Measurements from ENCODE around the gene ATOH1. TPM values are rescaled to one million over a fixed set of nuclear protein-coding genes. Genes with fewer than 3 reads are reported as not detected.

Gene ATOH1
- total RNA-seq, 2 experiments from 2014 or later: not detected

DNA sequence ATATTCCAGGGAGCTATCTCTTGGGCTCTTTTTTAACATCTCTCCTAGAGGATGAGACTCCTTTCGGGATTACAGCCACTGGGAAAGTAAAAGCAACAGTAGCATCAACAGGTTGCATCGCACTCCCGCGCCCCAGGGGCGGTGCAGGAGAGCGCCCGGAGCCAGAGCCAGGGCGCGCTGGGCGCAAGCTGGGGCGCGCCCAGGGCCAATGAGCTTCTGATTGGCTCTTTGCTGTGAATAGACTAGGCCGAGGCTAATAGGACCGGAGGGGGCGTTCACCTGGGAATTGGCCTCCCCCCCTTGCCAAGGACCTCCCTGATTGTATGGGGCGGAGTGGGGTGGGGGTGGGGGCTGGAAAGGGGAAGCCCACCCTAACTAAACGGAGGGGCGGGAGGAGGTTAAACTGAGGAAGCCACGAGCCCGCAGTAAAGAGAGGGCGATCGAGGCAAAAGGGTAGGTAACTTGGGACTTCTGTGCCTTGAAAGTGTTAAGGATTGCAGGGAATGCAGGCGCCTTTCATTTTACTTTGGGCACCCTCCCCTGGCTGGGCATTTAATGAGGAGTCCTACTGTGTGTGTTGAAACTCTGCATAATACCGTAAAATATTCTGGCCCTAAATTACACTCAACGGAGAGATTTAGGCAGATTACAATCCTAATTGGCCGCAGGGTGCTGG, 1.1 kb upstream of the ATOH1 start:
- H3K27ac Mint-ChIP-seq: no peak overlapping the region
- TF ChIP-seq, protein P1, sequence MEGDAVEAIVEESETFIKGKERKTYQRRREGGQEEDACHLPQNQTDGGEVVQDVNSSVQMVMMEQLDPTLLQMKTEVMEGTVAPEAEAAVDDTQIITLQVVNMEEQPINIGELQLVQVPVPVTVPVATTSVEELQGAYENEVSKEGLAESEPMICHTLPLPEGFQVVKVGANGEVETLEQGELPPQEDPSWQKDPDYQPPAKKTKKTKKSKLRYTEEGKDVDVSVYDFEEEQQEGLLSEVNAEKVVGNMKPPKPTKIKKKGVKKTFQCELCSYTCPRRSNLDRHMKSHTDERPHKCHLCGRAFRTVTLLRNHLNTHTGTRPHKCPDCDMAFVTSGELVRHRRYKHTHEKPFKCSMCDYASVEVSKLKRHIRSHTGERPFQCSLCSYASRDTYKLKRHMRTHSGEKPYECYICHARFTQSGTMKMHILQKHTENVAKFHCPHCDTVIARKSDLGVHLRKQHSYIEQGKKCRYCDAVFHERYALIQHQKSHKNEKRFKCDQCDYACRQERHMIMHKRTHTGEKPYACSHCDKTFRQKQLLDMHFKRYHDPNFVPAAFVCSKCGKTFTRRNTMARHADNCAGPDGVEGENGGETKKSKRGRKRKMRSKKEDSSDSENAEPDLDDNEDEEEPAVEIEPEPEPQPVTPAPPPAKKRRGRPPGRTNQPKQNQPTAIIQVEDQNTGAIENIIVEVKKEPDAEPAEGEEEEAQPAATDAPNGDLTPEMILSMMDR (IDR thresholded peaks at IDR 0.05): no peak
- H3K4me3 Mint-ChIP-seq: no peak overlapping the region
- POLR2A ChIA-PET: interaction anchor here (0.6 kb wide), 1 partner anchor 17 kb away, joined by 3 read pairs; no protein-coding TSS in a partner anchor
- peaks cover 2% of the 10 kb centered on the region for H3K36me3 Mint-ChIP-seq (ENCODE audit: low read depth)
- ATAC-seq: no peak
- peaks cover 13% of the 10 kb centered on the region for H3K4me1 Mint-ChIP-seq (ENCODE audit: low read depth)
- no peak for DNase-seq
- H3K27me3 Mint-ChIP-seq: peaks cover 67% of the 10 kb centered on the region
- no peaks in the 10 kb centered on the region for H3K9me3 Mint-ChIP-seq
- CTCF ChIA-PET: no interaction called here
- intact Hi-C loops (cut with micrococcal nuclease): no loop called here

- no peaks in the 10 kb centered on the region for H3K9me3 Mint-ChIP-seq
- CTCF ChIA-PET: interaction anchor here (0.9 kb wide), 1 partner anchor 59 kb away, joined by 3 read pairs; no protein-coding TSS in a partner anchor
Observed at GRCh38 chr4:93828995-93829819, 654 bp downstream of the ATOH1 start.

GRCh38 chr4:93829820-93830687, 1.5 kb downstream of the ATOH1 start:
- ChIA-PET POLR2A (no interaction called here), CTCF (no interaction called here)
- no peak overlapping the region for H3K4me3 Mint-ChIP-seq
- peaks cover 84% of the 10 kb centered on the region for H3K27me3 Mint-ChIP-seq
- intact Hi-C loops (cut with micrococcal nuclease): no loop called here
- H3K4me1 Mint-ChIP-seq (ENCODE audit: low read depth): peaks cover 13% of the 10 kb centered on the region
- H3K27ac Mint-ChIP-seq: no peak overlapping the region
- ATAC-seq (no peak), DNase-seq (no peak)
- TF ChIP-seq, protein P1 (IDR thresholded peaks at IDR 0.05): no peak
- peaks cover 2% of the 10 kb centered on the region for H3K36me3 Mint-ChIP-seq (ENCODE audit: low read depth)
- no peaks in the 10 kb centered on the region for H3K9me3 Mint-ChIP-seq

More at GRCh38 chr4:93828995-93829819, 654 bp downstream of the ATOH1 start:
- ATAC-seq: no peak
- Mint-ChIP-seq H3K4me1 (ENCODE audit: low read depth) (peaks cover 13% of the 10 kb centered on the region), H3K27ac (no peak overlapping the region), H3K27me3 (peaks cover 80% of the 10 kb centered on the region), H3K36me3 (ENCODE audit: low read depth) (peaks cover 2% of the 10 kb centered on the region), H3K4me3 (no peak overlapping the region)
- no peak for DNase-seq
- POLR2A ChIA-PET: no interaction called here
- TF ChIP-seq, protein P1 (IDR thresholded peaks at IDR 0.05): no peak
- intact Hi-C loops (cut with micrococcal nuclease): no loop called here

- intact Hi-C loops (cut with micrococcal nuclease): no loop called here
- Mint-ChIP-seq H3K36me3 (ENCODE audit: low read depth) (peaks cover 2% of the 10 kb centered on the region), H3K9me3 (no peaks in the 10 kb centered on the region), H3K27ac (no peak overlapping the region), H3K4me1 (ENCODE audit: low read depth) (peaks cover 13% of the 10 kb centered on the region), H3K27me3 (peaks cover 76% of the 10 kb centered on the region), H3K4me3 (no peak overlapping the region)
- ATAC-seq (no peak), DNase-seq (no peak)
- TF ChIP-seq, protein P1 (IDR thresholded peaks at IDR 0.05): no peak
- ChIA-PET CTCF (no interaction called here), POLR2A (no interaction called here)
Observed at GRCh38 chr4:93831716-93832496, 3.4 kb downstream of the ATOH1 start.

Data from activated CD8-positive, alpha-beta T cell treated with anti-CD3 and anti-CD28 coated beads for 36 hours (primary cell).